Body of pancreas (tissue), 4 donors: ENCODE data around the gene DNPEP. TPM values are rescaled to one million over a fixed set of nuclear protein-coding genes. Genes with fewer than 3 reads are reported as not detected.

Source experiments
- ATAC-seq: fragments of 150-250 bp; one replicate; pipeline ENCODE4 v1.9.1; 2016
- DNase-seq, 4 donors: peaks; one replicate each; pipeline ENCODE4 v3.0.0-alpha.2; 2019
- H3K27ac ChIP-seq, 4 donors: fragments of 200-600 bp; sonication (generic); 1 replicate in 3 of 4; 2 replicates in 1 of 4; pipeline versions ENCODE4 v1.5.1 to v1.6.1; 2016 to 2019; ENCODE audit warnings: mild to moderate bottlenecking in 1 of 4, mixed read lengths in 1 of 4, moderate library complexity in 1 of 4
- H3K27me3 ChIP-seq, 2 donors: fragments of 200-600 bp; sonication (generic); one replicate each; pipeline ENCODE4 v1.6.0; 2016; ENCODE audit warnings: mild to moderate bottlenecking in 1 of 2
- H3K36me3 ChIP-seq, 2 donors: fragments of 200-600 bp; sonication (generic); replicated peaks in 1 of 2; 2 replicates each; pipeline ENCODE4 v1.5.1; 2016; ENCODE audit warnings: low read depth in 2 of 2; ENCODE audit not compliant: insufficient read depth in 1 of 2
- H3K4me1 ChIP-seq: fragments of 200-600 bp; sonication (generic); one replicate; pipeline ENCODE4 v1.6.0; 2016
- H3K4me3 ChIP-seq, 2 donors: fragments of 200-600 bp; sonication (generic); 1 replicate in 1 of 2; 2 replicates in 1 of 2; pipeline ENCODE4 v1.5.1; 2016 to 2019
- H3K9me3 ChIP-seq, 3 donors: fragments of 200-600 bp; sonication (generic); 1 replicate in 2 of 3; 2 replicates in 1 of 3; pipeline ENCODE4 v1.5.1; 2016
- POLR2A ChIP-seq, 3 donors: fragments of 450-650 bp; IDR thresholded peaks; one replicate each; pipeline ENCODE4 v1.6.1; 2016; ENCODE audit warnings: antibody characterized with exemption in 3 of 3, mild to moderate bottlenecking in 2 of 3
- WGBS, 2 donors: methylation state at CpG; one replicate each; pipeline ENCODE4 v1.1.5; 2017; 5-methylcytosine and 5-hydroxymethylcytosine counted together
- intact Hi-C: fragments of 100-400 bp; cut with DNase I; formaldehyde crosslinking; loops from one replicate; pipeline ENCODE4 v1.15.1; 2023
- total RNA-seq, 2 donors: library from RNA; depleted of rRNA; stranded (reverse); fragments of >200 nt; gene quantifications; one replicate each; pipeline ENCODE4 v1.1.0, GENCODE V29; 2016
- TF ChIP-seq, protein P1 (sequence below), 7 experiments: fragments of 450-650 bp in 4 of 7; fragments of 200-600 bp in 3 of 7; sonication (generic) in 3 of 7; IDR thresholded peaks; one replicate each; pipeline ENCODE4 v1.5.1; 2016 to 2019; ENCODE audit warnings: antibody characterized with exemption in 7 of 7

DNPEP gene
- total RNA-seq, 2 donors from 2014 or later = 18.4 to 24.7 TPM

DNA sequence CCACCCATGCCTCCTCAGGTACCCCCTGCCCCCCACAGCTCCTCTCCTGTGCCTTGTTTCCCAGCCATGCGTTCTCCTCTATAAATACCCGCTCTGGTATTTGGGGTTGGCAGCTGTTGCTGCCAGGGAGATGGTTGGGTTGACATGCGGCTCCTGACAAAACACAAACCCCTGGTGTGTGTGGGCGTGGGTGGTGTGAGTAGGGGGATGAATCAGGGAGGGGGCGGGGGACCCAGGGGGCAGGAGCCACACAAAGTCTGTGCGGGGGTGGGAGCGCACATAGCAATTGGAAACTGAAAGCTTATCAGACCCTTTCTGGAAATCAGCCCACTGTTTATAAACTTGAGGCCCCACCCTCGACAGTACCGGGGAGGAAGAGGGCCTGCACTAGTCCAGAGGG is 29.7 kb upstream of the DNPEP start:
- H3K36me3 ChIP-seq = no peaks in the 10 kb centered on the region
- H3K9me3 ChIP-seq = no peaks in the 10 kb centered on the region
- H3K4me3 ChIP-seq = no peak overlapping the region
- no peak for DNase-seq
- 75 to 95% methylated on average over 6 to 9 of the region's 9 CpGs for WGBS, 2 donors
- H3K4me1 ChIP-seq = peaks cover 10% of the 10 kb centered on the region
- ATAC-seq = no peak
- H3K27me3 ChIP-seq = peaks cover 0 to 12% of the 10 kb centered on the region in 2 donors
- intact Hi-C loops = no loop called here
- H3K27ac ChIP-seq = no peak overlapping the region
- TF ChIP-seq, protein P1, sequence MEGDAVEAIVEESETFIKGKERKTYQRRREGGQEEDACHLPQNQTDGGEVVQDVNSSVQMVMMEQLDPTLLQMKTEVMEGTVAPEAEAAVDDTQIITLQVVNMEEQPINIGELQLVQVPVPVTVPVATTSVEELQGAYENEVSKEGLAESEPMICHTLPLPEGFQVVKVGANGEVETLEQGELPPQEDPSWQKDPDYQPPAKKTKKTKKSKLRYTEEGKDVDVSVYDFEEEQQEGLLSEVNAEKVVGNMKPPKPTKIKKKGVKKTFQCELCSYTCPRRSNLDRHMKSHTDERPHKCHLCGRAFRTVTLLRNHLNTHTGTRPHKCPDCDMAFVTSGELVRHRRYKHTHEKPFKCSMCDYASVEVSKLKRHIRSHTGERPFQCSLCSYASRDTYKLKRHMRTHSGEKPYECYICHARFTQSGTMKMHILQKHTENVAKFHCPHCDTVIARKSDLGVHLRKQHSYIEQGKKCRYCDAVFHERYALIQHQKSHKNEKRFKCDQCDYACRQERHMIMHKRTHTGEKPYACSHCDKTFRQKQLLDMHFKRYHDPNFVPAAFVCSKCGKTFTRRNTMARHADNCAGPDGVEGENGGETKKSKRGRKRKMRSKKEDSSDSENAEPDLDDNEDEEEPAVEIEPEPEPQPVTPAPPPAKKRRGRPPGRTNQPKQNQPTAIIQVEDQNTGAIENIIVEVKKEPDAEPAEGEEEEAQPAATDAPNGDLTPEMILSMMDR (IDR thresholded peaks at IDR 0.05) = no peak
- no peak for TF ChIP-seq POLR2A (IDR thresholded peaks at IDR 0.05)

GRCh38 chr2:219416938-219417337 is 29.2 kb upstream of the DNPEP start:
- Histone ChIP-seq H3K4me1 (peaks cover 10% of the 10 kb centered on the region), H3K9me3 (no peaks in the 10 kb centered on the region), H3K27ac (no peak overlapping the region), H3K4me3 (no peak overlapping the region), H3K36me3 (no peaks in the 10 kb centered on the region), H3K27me3 (peaks cover 0 to 12% of the 10 kb centered on the region in 2 donors)
- 68 to 71% methylated on average over 4 of the region's 4 CpGs for WGBS, 2 donors
- DNase-seq = no peak
- intact Hi-C loops = no loop called here
- no peak for TF ChIP-seq POLR2A (IDR thresholded peaks at IDR 0.05)
- TF ChIP-seq, protein P1 (IDR thresholded peaks at IDR 0.05) = no peak
- ATAC-seq = no peak

DNA sequence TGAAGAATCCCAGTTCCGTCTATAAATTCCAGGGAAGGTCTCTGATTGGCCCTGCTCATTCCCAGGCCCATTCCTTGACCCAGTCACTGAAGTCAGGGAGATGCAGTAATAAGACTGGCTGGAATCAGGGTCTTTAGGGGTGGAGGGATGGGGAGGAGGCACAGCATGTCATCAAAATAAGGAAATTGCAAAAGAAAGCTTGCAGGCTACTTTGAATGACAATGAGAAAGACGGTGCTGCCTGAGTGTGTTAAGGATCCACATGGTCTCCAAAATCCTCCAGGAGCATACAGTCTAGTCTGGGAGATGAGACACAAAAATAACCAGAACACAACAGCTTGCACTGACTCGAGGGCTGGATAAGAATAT is 28.5 kb upstream of the DNPEP start:
- no peaks in the 10 kb centered on the region for H3K36me3 ChIP-seq
- H3K27me3 ChIP-seq = peaks cover 0 to 12% of the 10 kb centered on the region in 2 donors
- peaks cover 10% of the 10 kb centered on the region for H3K4me1 ChIP-seq
- 41 to 60% methylated on average over 3 of the region's 3 CpGs for WGBS, 2 donors
- no peak overlapping the region for H3K27ac ChIP-seq
- no peak overlapping the region for H3K4me3 ChIP-seq
- no peak for TF ChIP-seq POLR2A (IDR thresholded peaks at IDR 0.05)
- TF ChIP-seq, protein P1 (IDR thresholded peaks at IDR 0.05) = no peak
- ATAC-seq (no peak), DNase-seq (no peak)
- intact Hi-C loops = no loop called here
- no peaks in the 10 kb centered on the region for H3K9me3 ChIP-seq

DNA sequence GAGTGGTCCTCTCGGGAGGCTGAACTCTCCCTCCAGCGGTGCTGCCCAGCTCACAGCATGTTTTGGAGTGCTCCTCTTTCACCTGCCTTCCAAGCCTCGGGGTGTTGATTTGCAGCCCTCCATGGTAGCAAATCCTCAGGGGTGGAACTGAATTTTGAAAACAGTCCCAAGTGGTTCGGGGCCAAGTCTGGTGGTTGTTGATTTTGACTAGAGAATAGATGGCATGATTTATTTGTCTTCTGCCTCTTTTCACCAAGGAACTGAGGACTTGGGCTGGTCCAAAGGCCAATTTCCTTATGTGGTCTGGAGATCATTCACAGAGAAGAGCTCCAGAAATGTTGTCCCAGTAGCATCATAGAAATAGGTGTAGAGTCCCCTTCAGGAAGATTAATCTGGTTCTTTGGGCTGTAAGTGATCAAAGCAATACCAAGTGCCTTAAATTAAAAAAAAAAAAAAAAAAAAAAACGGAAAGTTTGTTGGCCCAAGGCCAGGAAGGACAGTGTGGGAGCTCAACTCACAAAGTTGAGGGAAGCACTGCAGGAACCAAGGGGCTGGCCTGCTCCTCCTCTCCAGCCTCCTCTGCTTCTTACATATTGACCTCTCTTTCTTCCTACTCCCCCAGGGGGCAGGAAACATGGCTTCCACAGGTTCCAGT is 28.0 kb upstream of the DNPEP start:
- no peaks in the 10 kb centered on the region for H3K36me3 ChIP-seq
- DNase-seq = no peak
- WGBS, 2 donors = 59 to 67% methylated on average over 5 of the region's 5 CpGs
- TF ChIP-seq, protein P1 (IDR thresholded peaks at IDR 0.05) = no peak
- TF ChIP-seq POLR2A (IDR thresholded peaks at IDR 0.05) = no peak
- no peak overlapping the region for H3K27ac ChIP-seq
- intact Hi-C loops = no loop called here
- peaks cover 0 to 12% of the 10 kb centered on the region in 2 donors for H3K27me3 ChIP-seq
- peaks cover 10% of the 10 kb centered on the region for H3K4me1 ChIP-seq
- no peak for ATAC-seq
- H3K4me3 ChIP-seq = no peak overlapping the region
- H3K9me3 ChIP-seq = no peaks in the 10 kb centered on the region

DNA sequence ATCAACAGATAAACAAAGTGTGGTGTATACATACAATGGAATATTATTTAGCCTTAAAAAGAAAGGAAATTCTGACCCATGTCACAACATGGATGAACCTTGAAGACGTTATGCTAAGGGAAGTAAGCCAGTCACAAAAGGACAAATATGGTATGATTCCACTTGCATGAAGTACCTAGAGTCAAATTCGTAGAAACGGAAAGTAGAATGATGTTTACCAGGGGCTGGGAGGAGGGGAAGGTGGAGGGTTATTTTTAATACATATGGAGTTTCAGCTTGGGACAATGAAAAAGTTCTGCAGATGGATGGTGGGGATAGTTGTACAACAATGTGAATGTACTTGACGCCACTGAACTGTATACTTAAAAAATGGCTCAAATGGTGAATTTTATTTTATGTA is 27.1 kb upstream of the DNPEP start:
- H3K4me3 ChIP-seq = no peak overlapping the region
- no peak for ATAC-seq
- 74% methylated on average over 4 of the region's 4 CpGs for WGBS, 2 donors

More for the DNA sequence above, 27.1 kb upstream of the DNPEP start:
- TF ChIP-seq POLR2A (IDR thresholded peaks at IDR 0.05) = no peak
- TF ChIP-seq, protein P1 (IDR thresholded peaks at IDR 0.05) = no peak
- no peaks in the 10 kb centered on the region for H3K9me3 ChIP-seq
- intact Hi-C loops = no loop called here
- peaks cover 10% of the 10 kb centered on the region for H3K4me1 ChIP-seq
- DNase-seq = no peak
- H3K36me3 ChIP-seq = no peaks in the 10 kb centered on the region
- peaks cover 0 to 12% of the 10 kb centered on the region in 2 donors for H3K27me3 ChIP-seq
- no peak overlapping the region for H3K27ac ChIP-seq
